Keratinocyte (primary cell): ENCODE results near the gene IL11RA. TPM values are rescaled to one million over a fixed set of nuclear protein-coding genes. Genes with fewer than 3 reads are reported as not detected.

Experiments used
- DNase-seq: peaks from one replicate; pipeline ENCODE4 v3.0.0-alpha.2; 2011; ENCODE audit warnings: low read depth, missing footprints, low spot score
- FAIRE-seq: peaks from 2 replicates; lab custom pipeline; 2011; peaks lifted over from hg19 to GRCh38; lab: Jason Lieb, UNC
- H2AFZ ChIP-seq: 2 replicates; pipeline ENCODE4 v1.6.0; 2012; ENCODE audit warnings: low read length, control low read depth, inconsistent platforms; ENCODE audit not compliant: control insufficient read depth
- H3K27ac ChIP-seq: 2 replicates; pipeline ENCODE4 v1.5.1; 2011; ENCODE audit warnings: low read length; ENCODE audit not compliant: control insufficient read depth, insufficient read depth
- H3K27me3 ChIP-seq: 3 replicates; pipeline ENCODE4 v1.6.0; 2011; ENCODE audit warnings: low read length; ENCODE audit not compliant: control insufficient read depth, insufficient read depth; ENCODE audit errors: extremely low read depth
- H3K36me3 ChIP-seq, 2 experiments: 2 replicates in 1 of 2; 3 replicates in 1 of 2; pipeline ENCODE4 v1.5.1; 2011; ENCODE audit warnings: low read length in 2 of 2, mild to moderate bottlenecking in 1 of 2; ENCODE audit not compliant: control insufficient read depth in 2 of 2, insufficient read depth in 2 of 2; ENCODE audit errors: extremely low read depth in 1 of 2
- H3K4me1 ChIP-seq: 3 replicates; pipeline ENCODE4 v1.5.1; 2011; ENCODE audit warnings: low read length; ENCODE audit not compliant: control insufficient read depth, insufficient read depth; ENCODE audit errors: extremely low read depth
- H3K4me2 ChIP-seq: 3 replicates; pipeline ENCODE4 v1.6.0; 2011; ENCODE audit warnings: low read depth, low read length; ENCODE audit not compliant: control insufficient read depth, insufficient read depth; ENCODE audit errors: extremely low read depth
- H3K4me3 ChIP-seq, 3 experiments: fragments of 200-600 bp in 1 of 3; sonication (generic) in 1 of 3; 2 replicates in 2 of 3; 3 replicates in 1 of 3; pipeline ENCODE4 v1.5.1; 2011 to 2016; ENCODE audit warnings: low read length in 3 of 3, mild to moderate bottlenecking in 3 of 3, control low read depth in 2 of 3, inconsistent platforms in 1 of 3, low read depth in 1 of 3, mixed read lengths in 1 of 3, mixed run types in 1 of 3, moderate library complexity in 1 of 3; ENCODE audit not compliant: control insufficient read depth in 2 of 3, insufficient read depth in 2 of 3; ENCODE audit errors: extremely low read depth in 1 of 3
- H3K79me2 ChIP-seq: 2 replicates; pipeline ENCODE4 v1.6.0; 2012; ENCODE audit warnings: low read length; ENCODE audit not compliant: control insufficient read depth, insufficient read depth
- H3K9ac ChIP-seq: 3 replicates; pipeline ENCODE4 v1.6.0; 2011; ENCODE audit warnings: low read length; ENCODE audit not compliant: control insufficient read depth, insufficient read depth; ENCODE audit errors: extremely low read depth
- H3K9me1 ChIP-seq: 3 replicates; pipeline ENCODE4 v1.6.0; 2011; ENCODE audit warnings: low read length; ENCODE audit not compliant: control insufficient read depth, insufficient read depth; ENCODE audit errors: extremely low read depth
- H3K9me3 ChIP-seq: 2 replicates; pipeline ENCODE4 v1.5.1; 2012; ENCODE audit warnings: low read depth, low read length; ENCODE audit not compliant: control insufficient read depth
- H4K20me1 ChIP-seq: 3 replicates; pipeline ENCODE4 v1.6.0; 2011; ENCODE audit warnings: low read length; ENCODE audit not compliant: control insufficient read depth, insufficient read depth; ENCODE audit errors: extremely low read depth
- EZH2 ChIP-seq: IDR thresholded peaks from one replicate; pipeline ENCODE4 v1.6.1; 2012; ENCODE audit warnings: inconsistent platforms, mild to moderate bottlenecking, low read length, moderate library complexity
- dilution Hi-C: fragments of 300-500 bp; cut with MboI; formaldehyde crosslinking; loops from one replicate; pipeline ENCODE4 v1.7.0; 2020; ENCODE audit warnings: low sequenced_read_pairs; ENCODE audit not compliant: extremely low pct_ligation_motif_present
- polyA plus RNA-seq, 5 experiments: library from polyadenylated mRNA; depleted of rRNA in 3 of 5; stranded (reverse) in 3 of 5; stranded (forward) in 1 of 5; unstranded in 1 of 5; fragments of >200 nt; gene quantifications; 1 replicate in 1 of 5; 2 replicates in 3 of 5; 3 replicates in 1 of 5; pipeline versions ENCODE4 v1.2.1 to v1.2.3, GENCODE V29; 2011 to 2012; ENCODE audit warnings: missing spikeins in 2 of 5, low read depth in 1 of 5, low replicate concordance in 1 of 5
- TF ChIP-seq, protein P1 (sequence below), 3 experiments: IDR thresholded peaks in 1 of 3; conservative IDR thresholded peaks in 1 of 3; optimal IDR thresholded peaks in 1 of 3; 2 replicates in 2 of 3; 3 replicates in 1 of 3; pipeline versions ENCODE3 to v1.5.1; 2011; ENCODE audit warnings: low read length in 3 of 3, mild to moderate bottlenecking in 3 of 3, moderate library complexity in 2 of 3, control low read depth in 1 of 3, inconsistent platforms in 1 of 3; ENCODE audit not compliant: insufficient read depth in 2 of 3; ENCODE audit errors: extremely low read depth in 1 of 3

Gene IL11RA
- polyA plus RNA-seq, 1 donor (not counting 4 experiments of a cell fraction or from before 2014, with no cell fraction given): 3.1 TPM

DNA sequence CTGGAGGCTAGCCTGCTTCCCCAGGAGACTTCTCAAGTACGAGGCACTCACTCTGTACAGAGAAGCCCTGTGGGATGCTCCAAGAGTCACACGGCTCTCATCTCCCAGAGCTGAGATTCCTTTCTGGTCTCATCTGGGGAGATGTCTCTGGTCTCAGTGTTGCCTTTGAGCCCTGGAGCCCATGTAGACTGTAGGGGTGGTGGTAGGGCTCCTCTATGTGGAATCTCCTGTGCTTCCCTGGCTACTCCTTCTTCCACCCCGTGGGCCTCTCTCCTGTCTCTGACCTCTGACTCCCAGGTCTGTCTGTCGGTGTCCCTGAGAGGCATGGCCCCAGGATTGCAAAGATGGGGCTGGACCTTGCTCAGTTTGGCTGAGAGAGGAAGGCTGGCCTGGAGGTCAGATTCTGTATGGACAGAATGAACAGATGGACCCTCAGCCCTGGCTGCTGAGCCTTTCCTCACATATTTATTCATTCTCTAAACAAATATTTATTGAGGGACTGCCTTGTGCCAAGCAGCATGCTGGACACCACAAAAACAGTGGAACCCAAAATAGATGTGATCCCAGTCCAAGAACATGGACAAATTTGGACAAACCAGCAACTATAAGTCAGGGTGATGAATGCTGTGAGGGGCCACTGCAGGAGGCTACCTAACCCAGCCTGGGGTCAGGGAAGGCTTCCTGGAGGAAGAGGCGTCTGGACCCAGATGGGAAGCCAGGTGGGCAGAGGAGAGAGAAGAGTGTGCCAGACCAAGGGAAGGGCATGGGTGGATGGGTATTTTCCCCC lies 36.5 kb downstream of the IL11RA start:
- no peak for DNase-seq
- Histone ChIP-seq H3K4me2 (no peak overlapping the region), H3K4me3 (no peak overlapping the region), H3K27me3 (no peaks in the 10 kb centered on the region), H3K79me2 (no peaks in the 10 kb centered on the region), H3K27ac (no peak overlapping the region), H2AFZ (no peak overlapping the region), H3K9me1 (no peaks in the 10 kb centered on the region), H3K4me1 (no peaks in the 10 kb centered on the region), H3K36me3 (peaks cover 0 to 3% of the 10 kb centered on the region in 2 experiments), H3K9me3 (no peaks in the 10 kb centered on the region), H4K20me1 (no peaks in the 10 kb centered on the region), H3K9ac (no peak overlapping the region)
- FAIRE-seq: no peak
- TF ChIP-seq, protein P1, sequence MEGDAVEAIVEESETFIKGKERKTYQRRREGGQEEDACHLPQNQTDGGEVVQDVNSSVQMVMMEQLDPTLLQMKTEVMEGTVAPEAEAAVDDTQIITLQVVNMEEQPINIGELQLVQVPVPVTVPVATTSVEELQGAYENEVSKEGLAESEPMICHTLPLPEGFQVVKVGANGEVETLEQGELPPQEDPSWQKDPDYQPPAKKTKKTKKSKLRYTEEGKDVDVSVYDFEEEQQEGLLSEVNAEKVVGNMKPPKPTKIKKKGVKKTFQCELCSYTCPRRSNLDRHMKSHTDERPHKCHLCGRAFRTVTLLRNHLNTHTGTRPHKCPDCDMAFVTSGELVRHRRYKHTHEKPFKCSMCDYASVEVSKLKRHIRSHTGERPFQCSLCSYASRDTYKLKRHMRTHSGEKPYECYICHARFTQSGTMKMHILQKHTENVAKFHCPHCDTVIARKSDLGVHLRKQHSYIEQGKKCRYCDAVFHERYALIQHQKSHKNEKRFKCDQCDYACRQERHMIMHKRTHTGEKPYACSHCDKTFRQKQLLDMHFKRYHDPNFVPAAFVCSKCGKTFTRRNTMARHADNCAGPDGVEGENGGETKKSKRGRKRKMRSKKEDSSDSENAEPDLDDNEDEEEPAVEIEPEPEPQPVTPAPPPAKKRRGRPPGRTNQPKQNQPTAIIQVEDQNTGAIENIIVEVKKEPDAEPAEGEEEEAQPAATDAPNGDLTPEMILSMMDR (optimal IDR thresholded peaks at IDR 0.05 in 1 of 3, IDR thresholded peaks at IDR 0.05 in 1 of 3, conservative IDR thresholded peaks at IDR 0.05 in 1 of 3; ENCODE audit: extremely low read depth in 1 of 3, insufficient read depth in 2 of 3, low read length in 3 of 3): no peak
- no peak for TF ChIP-seq EZH2
- dilution Hi-C loops: no loop called here

DNA sequence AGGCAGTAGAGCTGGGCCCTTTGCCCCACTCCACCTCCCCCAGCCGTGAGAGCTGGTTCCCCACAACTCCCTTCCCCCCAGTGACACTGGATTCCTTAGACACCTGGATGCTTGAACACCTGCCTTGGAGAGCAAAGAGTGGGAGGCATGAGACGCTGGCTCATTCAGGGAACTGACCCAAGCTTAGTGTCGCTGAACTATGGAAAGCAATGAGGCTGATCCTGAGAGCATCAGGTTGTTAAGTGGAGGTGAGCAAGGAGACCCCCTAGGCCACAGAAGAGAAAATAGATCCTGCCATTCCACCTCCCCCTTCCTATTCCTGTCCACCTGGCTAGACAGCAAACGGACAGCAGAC lies 37.1 kb downstream of the IL11RA start:
- Histone ChIP-seq H3K9me1 (no peaks in the 10 kb centered on the region), H3K9me3 (no peaks in the 10 kb centered on the region), H3K9ac (no peak overlapping the region), H3K79me2 (no peaks in the 10 kb centered on the region), H4K20me1 (no peaks in the 10 kb centered on the region), H3K4me3 (no peak overlapping the region), H3K27ac (no peak overlapping the region), H3K27me3 (no peaks in the 10 kb centered on the region), H3K4me2 (no peak overlapping the region), H3K36me3 (peaks cover 0 to 3% of the 10 kb centered on the region in 2 experiments), H2AFZ (no peak overlapping the region), H3K4me1 (no peaks in the 10 kb centered on the region)
- FAIRE-seq: peak; percentile 13
- no peak for DNase-seq
- TF ChIP-seq, protein P1 (optimal IDR thresholded peaks at IDR 0.05 in 1 of 3, IDR thresholded peaks at IDR 0.05 in 1 of 3, conservative IDR thresholded peaks at IDR 0.05 in 1 of 3; ENCODE audit: extremely low read depth in 1 of 3, insufficient read depth in 2 of 3, low read length in 3 of 3): no peak
- no peak for TF ChIP-seq EZH2
- dilution Hi-C loops: no loop called here
